Astrocyte of the cerebellum (primary cell): ENCODE data around the gene MAD2L1.

ENCODE experiments used
- DNase-seq: peaks from one replicate; pipeline ENCODE4 v3.0.0-alpha.2; 2011; ENCODE audit warnings: low read depth
- H3K4me3 ChIP-seq: 2 replicates; pipeline ENCODE4 v1.5.1; 2011; ENCODE audit warnings: mild to moderate bottlenecking, low read depth, low read length, moderate library complexity
- in situ Hi-C: cut with HindIII; loops from 2 replicates; pipeline ENCODE4 v1.10.0; 2017; ENCODE audit warnings: low sequenced_read_pairs
- TF ChIP-seq, protein P1 (sequence below): IDR thresholded peaks from 2 replicates; pipeline ENCODE4 v1.5.1; 2012; ENCODE audit warnings: low read length, low read depth, moderate library complexity, mild to moderate bottlenecking; ENCODE audit errors: missing control alignments

The MAD2L1 gene

DNA sequence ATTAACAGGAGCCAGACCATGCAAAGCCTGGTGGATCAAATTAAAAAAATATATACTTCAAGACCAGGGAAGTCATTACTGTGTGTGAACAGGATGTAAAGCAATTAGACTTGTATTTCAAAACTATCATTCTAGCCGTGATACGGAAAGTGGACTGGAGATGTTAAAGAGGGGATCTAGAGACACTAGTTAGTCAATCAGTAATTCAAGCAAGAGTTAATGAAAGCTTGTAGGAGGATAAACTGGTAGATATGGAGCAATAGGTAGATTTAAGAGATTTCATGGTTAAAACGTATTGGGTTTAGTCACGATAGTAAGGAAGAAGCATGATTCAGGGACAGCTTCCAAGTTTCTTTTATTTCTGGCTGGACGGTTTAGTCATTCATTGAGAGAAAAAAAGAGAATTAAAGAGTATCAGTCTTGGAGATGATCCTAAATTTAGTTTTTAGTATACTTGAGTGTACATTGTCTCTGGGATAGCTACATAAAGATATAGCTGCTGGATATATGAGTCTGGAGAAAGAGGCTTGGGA, 3.9 kb downstream of the MAD2L1 start:
- in situ Hi-C loops = no loop called here
- H3K4me3 ChIP-seq = no peak overlapping the region

DNA sequence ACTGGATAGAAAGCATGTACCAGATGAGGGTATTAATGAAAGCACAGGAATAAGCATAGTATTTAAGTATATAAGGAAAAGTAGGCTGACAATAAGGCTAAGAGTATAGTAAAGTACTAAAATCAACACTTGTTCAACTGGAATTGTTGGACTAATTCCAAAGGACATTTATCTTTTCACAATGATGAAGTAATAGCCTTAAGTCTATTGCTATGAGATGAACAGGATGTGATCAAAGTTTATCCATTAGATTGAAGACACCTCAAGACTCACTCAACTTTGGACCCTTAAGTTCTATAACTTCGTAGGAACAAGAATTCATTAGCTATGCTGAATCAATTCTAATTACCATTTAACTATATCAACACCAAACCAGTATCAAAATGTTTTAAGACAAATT, 7.6 kb downstream of the MAD2L1 start:
- DNase-seq = no peak
- in situ Hi-C loops = loop anchor here (10.0 kb wide), 1 partner anchor 734 kb away; the partner anchor contains the start of gene FABP2
- TF ChIP-seq, protein P1, sequence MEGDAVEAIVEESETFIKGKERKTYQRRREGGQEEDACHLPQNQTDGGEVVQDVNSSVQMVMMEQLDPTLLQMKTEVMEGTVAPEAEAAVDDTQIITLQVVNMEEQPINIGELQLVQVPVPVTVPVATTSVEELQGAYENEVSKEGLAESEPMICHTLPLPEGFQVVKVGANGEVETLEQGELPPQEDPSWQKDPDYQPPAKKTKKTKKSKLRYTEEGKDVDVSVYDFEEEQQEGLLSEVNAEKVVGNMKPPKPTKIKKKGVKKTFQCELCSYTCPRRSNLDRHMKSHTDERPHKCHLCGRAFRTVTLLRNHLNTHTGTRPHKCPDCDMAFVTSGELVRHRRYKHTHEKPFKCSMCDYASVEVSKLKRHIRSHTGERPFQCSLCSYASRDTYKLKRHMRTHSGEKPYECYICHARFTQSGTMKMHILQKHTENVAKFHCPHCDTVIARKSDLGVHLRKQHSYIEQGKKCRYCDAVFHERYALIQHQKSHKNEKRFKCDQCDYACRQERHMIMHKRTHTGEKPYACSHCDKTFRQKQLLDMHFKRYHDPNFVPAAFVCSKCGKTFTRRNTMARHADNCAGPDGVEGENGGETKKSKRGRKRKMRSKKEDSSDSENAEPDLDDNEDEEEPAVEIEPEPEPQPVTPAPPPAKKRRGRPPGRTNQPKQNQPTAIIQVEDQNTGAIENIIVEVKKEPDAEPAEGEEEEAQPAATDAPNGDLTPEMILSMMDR = no peak
- H3K4me3 ChIP-seq = no peak overlapping the region

More for the DNA sequence above, 3.9 kb downstream of the MAD2L1 start:
- DNase-seq = no peak
- TF ChIP-seq, protein P1 = no peak

DNA sequence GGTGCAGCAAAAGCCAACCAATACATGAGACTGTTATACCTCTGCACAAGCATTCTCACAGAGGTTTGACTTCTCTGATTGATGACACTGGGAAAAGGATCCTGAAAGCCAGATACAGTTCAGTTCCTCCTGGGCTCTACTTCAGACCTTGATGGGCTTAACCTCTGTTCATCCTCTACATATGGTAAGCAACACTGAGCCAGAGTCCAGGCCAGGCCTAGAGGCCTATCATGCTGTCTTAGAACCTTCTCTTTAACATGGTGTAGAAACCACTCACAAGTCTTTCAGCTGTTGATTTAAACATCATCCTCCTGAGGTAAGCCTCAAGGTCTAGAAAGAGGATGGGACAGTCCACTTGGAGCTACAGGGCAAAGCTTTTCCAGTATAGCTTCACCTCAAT, 9.2 kb downstream of the MAD2L1 start:
- TF ChIP-seq, protein P1 = no peak
- DNase-seq = no peak
- in situ Hi-C loops = loop anchor here (10.0 kb wide), 1 partner anchor 733 kb away; the partner anchor contains the start of gene FABP2
- no peak overlapping the region for H3K4me3 ChIP-seq

DNA sequence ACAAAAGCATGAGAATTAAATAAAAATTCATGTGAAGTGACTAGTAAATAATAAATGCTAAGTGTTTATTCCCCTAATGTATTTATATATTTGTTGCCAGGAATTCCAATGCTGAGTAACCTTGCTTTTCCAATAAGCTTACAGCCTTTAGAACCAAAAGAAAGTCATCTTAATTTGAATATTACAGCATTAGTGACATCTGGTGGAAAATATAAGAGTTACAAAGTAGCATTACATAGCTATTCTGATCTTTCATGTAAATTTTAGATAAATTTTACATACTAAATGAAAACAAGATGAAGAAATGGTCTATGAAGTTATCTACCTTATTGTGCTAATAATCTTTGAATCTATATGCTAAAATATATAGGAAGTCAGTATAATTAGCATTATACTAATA, 10.4 kb downstream of the MAD2L1 start:
- TF ChIP-seq, protein P1 = no peak
- DNase-seq = no peak
- in situ Hi-C loops = loop anchor here (10.0 kb wide), 1 partner anchor 731 kb away; the partner anchor contains the start of gene FABP2
- H3K4me3 ChIP-seq = no peak overlapping the region

DNA sequence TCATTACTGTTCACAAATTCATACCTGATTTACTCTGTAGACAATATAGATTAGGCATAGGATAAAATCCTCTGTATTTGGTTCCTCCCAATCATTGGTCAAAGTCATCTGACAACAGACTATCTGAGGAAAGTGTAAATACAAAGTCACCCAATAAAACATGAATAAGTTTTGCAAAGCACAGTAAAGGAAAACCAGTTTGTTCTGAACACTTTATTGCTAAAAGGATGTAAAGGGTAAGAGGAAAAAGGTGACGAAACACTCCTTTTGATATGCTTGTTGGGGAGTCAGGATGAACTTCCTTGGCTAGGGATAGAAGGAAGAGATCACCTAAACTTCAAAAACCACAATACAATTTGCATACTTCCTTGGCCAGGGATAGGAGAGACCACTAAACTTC, 10.9 kb downstream of the MAD2L1 start:
- no peak for DNase-seq
- no peak overlapping the region for H3K4me3 ChIP-seq
- in situ Hi-C loops = loop anchor here (10.0 kb wide), 1 partner anchor 731 kb away; the partner anchor contains the start of gene FABP2
- TF ChIP-seq, protein P1 = no peak

DNA sequence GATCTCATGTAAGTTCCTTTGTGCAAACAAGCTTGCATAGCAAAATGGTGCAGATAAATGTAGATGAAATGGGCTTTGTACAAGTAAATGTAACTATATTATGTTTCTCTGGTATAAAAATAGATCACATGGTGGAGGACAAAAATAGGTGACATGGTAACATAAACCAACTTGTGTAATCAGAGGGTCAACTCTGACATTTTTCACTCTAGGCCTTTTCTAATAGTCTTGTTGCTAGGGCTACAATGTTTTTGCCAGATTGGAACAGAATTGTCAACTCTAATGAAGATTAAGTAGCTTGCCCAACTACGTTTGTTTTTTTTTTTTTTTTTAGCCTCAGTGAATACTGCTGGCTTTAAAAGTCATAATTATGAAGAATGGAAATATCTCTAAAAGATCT, 11.5 kb downstream of the MAD2L1 start:
- in situ Hi-C loops = loop anchor here (10.0 kb wide), 1 partner anchor 730 kb away; the partner anchor contains the start of gene FABP2
- TF ChIP-seq, protein P1 = no peak
- no peak for DNase-seq
- H3K4me3 ChIP-seq = no peak overlapping the region
